ENCODE results near the gene RAB20. TPM values are rescaled to one million over a fixed set of nuclear protein-coding genes. Genes with fewer than 3 reads are reported as not detected.

The RAB20 gene
- polyA plus RNA-seq, 3 donors: 8.5 to 10.1 (median 9.6) TPM

GRCh38 chr13:110560601-110561343 is 750 bp downstream of the RAB20 start:
- no peak for DNase-seq (ENCODE audit: extremely low read depth in 1 of 11, low read depth in 9 of 11, low spot score in 4 of 11)

- DNase-seq (ENCODE audit: extremely low read depth in 1 of 11, low read depth in 9 of 11, low spot score in 4 of 11): no peak
Measured at GRCh38 chr13:110559986-110560385, 1.5 kb downstream of the RAB20 start.

- no peak for DNase-seq (ENCODE audit: extremely low read depth in 1 of 11, low read depth in 9 of 11, low spot score in 4 of 11)
Measured at GRCh38 chr13:110559429-110559943, 2.0 kb downstream of the RAB20 start.

- no peak for DNase-seq (ENCODE audit: extremely low read depth in 1 of 11, low read depth in 9 of 11, low spot score in 4 of 11)
Measured at GRCh38 chr13:110557610-110558305, 3.8 kb downstream of the RAB20 start.

GRCh38 chr13:110557082-110557481 is 4.4 kb downstream of the RAB20 start:
- no peak for DNase-seq (ENCODE audit: extremely low read depth in 1 of 11, low read depth in 9 of 11, low spot score in 4 of 11)

GRCh38 chr13:110556224-110556606 is 5.3 kb downstream of the RAB20 start:
- no peak for DNase-seq (ENCODE audit: extremely low read depth in 1 of 11, low read depth in 9 of 11, low spot score in 4 of 11)

- no peak for DNase-seq (ENCODE audit: extremely low read depth in 1 of 11, low read depth in 9 of 11, low spot score in 4 of 11)
Measured at GRCh38 chr13:110555601-110556223, 5.8 kb downstream of the RAB20 start.

- DNase-seq (ENCODE audit: extremely low read depth in 1 of 11, low read depth in 9 of 11, low spot score in 4 of 11): no peak
Measured at GRCh38 chr13:110554946-110555345, 6.6 kb downstream of the RAB20 start.

- DNase-seq (ENCODE audit: extremely low read depth in 1 of 11, low read depth in 9 of 11, low spot score in 4 of 11): no peak
Measured at GRCh38 chr13:110554227-110554836, 7.2 kb downstream of the RAB20 start.

GRCh38 chr13:110553417-110553816 is 8.1 kb downstream of the RAB20 start:
- DNase-seq (ENCODE audit: extremely low read depth in 1 of 11, low read depth in 9 of 11, low spot score in 4 of 11): no peak

- DNase-seq (ENCODE audit: extremely low read depth in 1 of 11, low read depth in 9 of 11, low spot score in 4 of 11): no peak
Measured at GRCh38 chr13:110552767-110553166, 8.8 kb downstream of the RAB20 start.

- no peak for DNase-seq (ENCODE audit: extremely low read depth in 1 of 11, low read depth in 9 of 11, low spot score in 4 of 11)
Measured at GRCh38 chr13:110551284-110551683, 10.2 kb downstream of the RAB20 start.

- DNase-seq (ENCODE audit: extremely low read depth in 1 of 11, low read depth in 9 of 11, low spot score in 4 of 11): no peak
Measured at GRCh38 chr13:110549795-110550160, 11.7 kb downstream of the RAB20 start.

- no peak for DNase-seq (ENCODE audit: extremely low read depth in 1 of 11, low read depth in 9 of 11, low spot score in 4 of 11)
Measured at GRCh38 chr13:110548891-110549794, 12.4 kb downstream of the RAB20 start.

GRCh38 chr13:110546926-110547325 is 14.6 kb downstream of the RAB20 start:
- peak in 1 of 11 donors; percentile 41 for DNase-seq (ENCODE audit: extremely low read depth in 1 of 11, low read depth in 9 of 11, low spot score in 4 of 11)

- DNase-seq (ENCODE audit: extremely low read depth in 1 of 11, low read depth in 9 of 11, low spot score in 4 of 11): no peak
Measured at GRCh38 chr13:110546378-110546777, 15.1 kb downstream of the RAB20 start.

- no peak for DNase-seq (ENCODE audit: extremely low read depth in 1 of 11, low read depth in 9 of 11, low spot score in 4 of 11)
Measured at GRCh38 chr13:110542169-110542796, 19.2 kb downstream of the RAB20 start.

- no peak for DNase-seq (ENCODE audit: extremely low read depth in 1 of 11, low read depth in 9 of 11, low spot score in 4 of 11)
Measured at GRCh38 chr13:110541526-110541920, 20.0 kb downstream of the RAB20 start.
